Neural progenitor cell (in vitro differentiated cells): Measurements from ENCODE around the gene CRTC2. TPM values are rescaled to one million over a fixed set of nuclear protein-coding genes. Genes with fewer than 3 reads are reported as not detected.

Source experiments
- DNase-seq: peaks from one replicate; pipeline ENCODE4 v3.0.0-alpha.2; 2016; ENCODE audit warnings: low spot score
- H2AFZ ChIP-seq: fragments of 200-600 bp; sonication (generic); replicated peaks from 2 replicates; pipeline ENCODE4 v1.6.1; 2016; ENCODE audit warnings: antibody characterized with exemption
- H3F3A ChIP-seq: fragments of 200-600 bp; sonication (generic); 2 replicates; pipeline ENCODE4 v1.6.1; 2016; ENCODE audit warnings: antibody characterized with exemption, low read depth
- H3K27ac ChIP-seq: fragments of 200-600 bp; sonication (generic); 2 replicates; pipeline ENCODE4 v1.5.1; 2016; ENCODE audit warnings: mild to moderate bottlenecking
- H3K27me3 ChIP-seq: fragments of 200-600 bp; sonication (generic); 2 replicates; pipeline ENCODE4 v1.6.1; 2016; ENCODE audit warnings: mild to moderate bottlenecking, moderate library complexity
- H3K36me3 ChIP-seq: fragments of 200-600 bp; sonication (generic); 2 replicates; pipeline ENCODE4 v1.5.1; 2016
- H3K4me1 ChIP-seq: fragments of 200-600 bp; sonication (generic); 2 replicates; pipeline ENCODE4 v1.6.1; 2016; ENCODE audit warnings: mixed run types
- H3K4me2 ChIP-seq: fragments of 200-600 bp; sonication (generic); 2 replicates; pipeline ENCODE4 v1.6.1; 2016
- H3K4me3 ChIP-seq: fragments of 200-600 bp; sonication (generic); 2 replicates; pipeline ENCODE4 v1.5.1; 2016
- H3K79me2 ChIP-seq: fragments of 200-600 bp; sonication (generic); 2 replicates; pipeline ENCODE4 v1.6.1; 2016; ENCODE audit warnings: low read depth
- H3K9ac ChIP-seq: fragments of 200-600 bp; sonication (generic); 2 replicates; pipeline ENCODE4 v1.6.1; 2016
- H3K9me3 ChIP-seq: fragments of 200-600 bp; sonication (generic); 2 replicates; pipeline ENCODE4 v1.5.1; 2016; ENCODE audit warnings: low read depth
- H4K20me1 ChIP-seq: fragments of 200-600 bp; sonication (generic); 2 replicates; pipeline ENCODE4 v1.6.1; 2016; ENCODE audit warnings: low read depth
- H3K27ac Mint-ChIP-seq: 3 replicates; pipeline ENCODE4 v1.8.0; 2021; ENCODE audit warnings: mixed read lengths
- H3K27me3 Mint-ChIP-seq: 2 replicates; pipeline ENCODE4 v1.8.0; 2022; ENCODE audit warnings: low read depth, mild to moderate bottlenecking, inconsistent platforms, moderate library complexity, mixed read lengths; ENCODE audit not compliant: insufficient read depth
- H3K36me3 Mint-ChIP-seq: 3 replicates; pipeline ENCODE4 v1.8.0; 2021; ENCODE audit warnings: mixed read lengths
- H3K4me1 Mint-ChIP-seq: 3 replicates; pipeline ENCODE4 v1.8.0; 2021; ENCODE audit warnings: mixed read lengths
- H3K4me3 Mint-ChIP-seq: 3 replicates; pipeline ENCODE4 v1.8.0; 2021; ENCODE audit warnings: mild to moderate bottlenecking, moderate library complexity, mixed read lengths
- H3K9me3 Mint-ChIP-seq: 3 replicates; pipeline ENCODE4 v1.8.0; 2020; ENCODE audit warnings: mixed read lengths
- EZH2 ChIP-seq: fragments of 200-600 bp; sonication (generic); IDR thresholded peaks from 2 replicates; pipeline ENCODE4 v1.6.1; 2017; ENCODE audit warnings: antibody characterized with exemption, mild to moderate bottlenecking, moderate library complexity
- EZH2phosphoT487 ChIP-seq: fragments of 200-600 bp; sonication (generic); IDR thresholded peaks from 2 replicates; pipeline ENCODE4 v1.6.1; 2017; ENCODE audit warnings: antibody characterized with exemption
- total RNA-seq: library from RNA; depleted of rRNA; stranded (reverse); fragments of >200 nt; gene quantifications from 2 replicates; pipeline ENCODE4 v1.2.3, GENCODE V29; 2015; ENCODE audit warnings: low replicate concordance
- TF ChIP-seq, protein P1 (sequence below): fragments of 200-600 bp; sonication (generic); IDR thresholded peaks from 2 replicates; pipeline ENCODE4 v1.5.1; 2017; ENCODE audit warnings: antibody characterized with exemption, mild to moderate bottlenecking

Gene CRTC2
- total RNA-seq, 1 donor from 2014 or later: 6.7 TPM

DNA sequence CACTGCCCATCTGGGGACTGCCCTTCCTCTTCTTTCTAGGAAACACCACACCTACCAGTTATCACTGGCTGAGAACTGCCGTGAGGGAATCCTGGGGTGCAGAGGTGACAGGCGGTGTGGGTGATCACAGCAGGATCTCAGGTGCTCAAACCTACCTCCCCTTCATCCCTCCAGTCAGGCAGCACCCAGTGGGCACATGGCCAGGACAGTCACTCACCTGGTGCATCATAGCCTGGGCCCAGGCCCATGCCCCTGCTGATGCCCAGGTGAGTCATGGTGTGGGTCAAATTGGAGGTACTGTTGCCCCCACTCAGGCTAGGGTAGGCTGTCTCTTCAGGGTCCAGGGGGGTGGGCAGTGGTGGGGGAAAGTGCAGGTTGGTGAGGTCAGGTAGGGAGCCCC, 6.6 kb downstream of the CRTC2 start:
- peaks cover 11% of the 10 kb centered on the region for H3K36me3 Mint-ChIP-seq
- Histone ChIP-seq H3K27me3 (no peaks in the 10 kb centered on the region), H2AFZ (no peak overlapping the region), H3K4me2 (no peak overlapping the region), H3K27ac (no peak overlapping the region), H3K9ac (no peak overlapping the region), H4K20me1 (peaks cover 49% of the 10 kb centered on the region), H3F3A (peaks cover 17% of the 10 kb centered on the region), H3K36me3 (no peaks in the 10 kb centered on the region), H3K9me3 (no peaks in the 10 kb centered on the region), H3K4me1 (peaks cover 12% of the 10 kb centered on the region), H3K4me3 (no peak overlapping the region), H3K79me2 (peaks cover 36% of the 10 kb centered on the region)
- H3K27ac Mint-ChIP-seq: no peak overlapping the region
- no peaks in the 10 kb centered on the region for H3K9me3 Mint-ChIP-seq
- H3K4me1 Mint-ChIP-seq: peaks cover 13% of the 10 kb centered on the region
- peaks cover 3% of the 10 kb centered on the region for H3K27me3 Mint-ChIP-seq
- DNase-seq: no peak
- H3K4me3 Mint-ChIP-seq: no peak overlapping the region
- TF ChIP-seq, protein P1, sequence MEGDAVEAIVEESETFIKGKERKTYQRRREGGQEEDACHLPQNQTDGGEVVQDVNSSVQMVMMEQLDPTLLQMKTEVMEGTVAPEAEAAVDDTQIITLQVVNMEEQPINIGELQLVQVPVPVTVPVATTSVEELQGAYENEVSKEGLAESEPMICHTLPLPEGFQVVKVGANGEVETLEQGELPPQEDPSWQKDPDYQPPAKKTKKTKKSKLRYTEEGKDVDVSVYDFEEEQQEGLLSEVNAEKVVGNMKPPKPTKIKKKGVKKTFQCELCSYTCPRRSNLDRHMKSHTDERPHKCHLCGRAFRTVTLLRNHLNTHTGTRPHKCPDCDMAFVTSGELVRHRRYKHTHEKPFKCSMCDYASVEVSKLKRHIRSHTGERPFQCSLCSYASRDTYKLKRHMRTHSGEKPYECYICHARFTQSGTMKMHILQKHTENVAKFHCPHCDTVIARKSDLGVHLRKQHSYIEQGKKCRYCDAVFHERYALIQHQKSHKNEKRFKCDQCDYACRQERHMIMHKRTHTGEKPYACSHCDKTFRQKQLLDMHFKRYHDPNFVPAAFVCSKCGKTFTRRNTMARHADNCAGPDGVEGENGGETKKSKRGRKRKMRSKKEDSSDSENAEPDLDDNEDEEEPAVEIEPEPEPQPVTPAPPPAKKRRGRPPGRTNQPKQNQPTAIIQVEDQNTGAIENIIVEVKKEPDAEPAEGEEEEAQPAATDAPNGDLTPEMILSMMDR: no peak
- TF ChIP-seq EZH2 (no peak), EZH2phosphoT487 (no peak)

DNA sequence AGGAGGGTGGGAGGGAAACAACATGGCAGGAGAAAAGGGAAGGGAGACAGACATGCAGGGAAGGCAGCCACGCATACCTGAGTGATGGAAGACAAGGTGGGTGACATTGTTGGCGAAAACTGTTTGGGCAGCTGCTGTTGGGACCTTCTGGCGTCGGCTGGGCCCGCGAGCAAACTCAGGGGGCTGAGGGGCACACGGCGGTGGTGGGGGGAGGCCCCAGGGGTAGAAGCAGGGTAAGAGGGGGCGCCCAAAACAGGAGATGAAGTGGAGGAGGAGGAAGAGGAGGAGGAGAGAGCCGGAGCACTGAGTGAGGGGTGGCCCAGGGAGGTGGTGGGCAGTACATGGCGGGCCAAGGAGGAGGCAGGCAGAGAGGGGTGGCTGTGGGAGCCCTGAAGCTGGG, 7.2 kb downstream of the CRTC2 start:
- H3K9ac ChIP-seq: no peak overlapping the region
- H3K36me3 ChIP-seq: no peaks in the 10 kb centered on the region
- peaks cover 44% of the 10 kb centered on the region for H4K20me1 ChIP-seq
- H3K4me1 ChIP-seq: peaks cover 6% of the 10 kb centered on the region
- H3K36me3 Mint-ChIP-seq: peaks cover 12% of the 10 kb centered on the region
- H3K27me3 Mint-ChIP-seq: no peaks in the 10 kb centered on the region
- TF ChIP-seq, protein P1: no peak
- TF ChIP-seq EZH2 (no peak), EZH2phosphoT487 (no peak)
- no peak overlapping the region for H3K4me2 ChIP-seq
- H2AFZ ChIP-seq: no peak overlapping the region
- peaks cover 30% of the 10 kb centered on the region for H3K79me2 ChIP-seq
- H3F3A ChIP-seq: peaks cover 19% of the 10 kb centered on the region
- no peaks in the 10 kb centered on the region for H3K9me3 Mint-ChIP-seq
- DNase-seq: no peak
- H3K27ac ChIP-seq: no peak overlapping the region
- peaks cover 8% of the 10 kb centered on the region for H3K4me1 Mint-ChIP-seq
- H3K4me3 ChIP-seq: no peak overlapping the region
- H3K9me3 ChIP-seq: no peaks in the 10 kb centered on the region
- H3K27ac Mint-ChIP-seq: no peak overlapping the region
- no peak overlapping the region for H3K4me3 Mint-ChIP-seq
- no peaks in the 10 kb centered on the region for H3K27me3 ChIP-seq

- Histone ChIP-seq H3K4me2 (peak within 1 kb of the TSS; percentile 98), H3K9ac (no peak within 1 kb of the TSS), H3K27ac (no peak within 1 kb of the TSS), H3K9me3 (no peaks in the 10 kb centered on the region), H2AFZ (peak within 1 kb of the TSS; percentile 89), H3F3A (peaks cover 28% of the 10 kb centered on the region), H3K27me3 (no peaks in the 10 kb centered on the region), H3K79me2 (peaks cover 17% of the 10 kb centered on the region), H3K4me3 (peak within 1 kb of the TSS; percentile 73), H3K36me3 (no peaks in the 10 kb centered on the region), H4K20me1 (peaks cover 18% of the 10 kb centered on the region), H3K4me1 (peaks cover 5% of the 10 kb centered on the region)
- Mint-ChIP-seq H3K27ac (no peak within 1 kb of the TSS), H3K4me3 (peak within 1 kb of the TSS; percentile 90), H3K27me3 (peaks cover 2% of the 10 kb centered on the region), H3K9me3 (no peaks in the 10 kb centered on the region), H3K36me3 (peaks cover 17% of the 10 kb centered on the region), H3K4me1 (peaks cover 19% of the 10 kb centered on the region)
- TF ChIP-seq, protein P1: peak; percentile 87
- TF ChIP-seq EZH2: no peak
- peak; percentile 92 for DNase-seq
Measured at GRCh38 chr1:153946622-153947241, 11.7 kb downstream of the CRTC2 start, which contains the start of gene DENND4B. DENND4B (minus strand) TSS chr1:153946718; CDS start chr1:153944374, 2,344 bp downstream.
